Endothelial cell of umbilical vein (primary cell): ENCODE results near the gene KRTAP4-9. TPM values are rescaled to one million over a fixed set of nuclear protein-coding genes. Genes with fewer than 3 reads are reported as not detected.
"Not testable (repeated sequence)": the region's sequence is repeated elsewhere in the genome, so short reads cannot be mapped to it uniquely, and the experiment has no call there.

Experiments
- BruUV-seq: library from RNA; stranded (reverse); fragments of 400-500 nt; replicated peaks from 2 replicates; lab custom pipeline; 2021; lab: Mats Ljungman, UMichigan
- CTCF ChIA-PET: fragments of 300-600, 350-600 bp; sonication (Branson Sonifier 250); formaldehyde crosslinking; loops from one replicate; lab custom pipeline; 2021; ENCODE audit warnings: antibody characterized with exemption, inconsistent platforms; lab: Charles Lee
- POLR2A ChIA-PET: fragments of 300-600, 350-600 bp; sonication (Branson Sonifier 250); formaldehyde crosslinking; loops from one replicate; lab custom pipeline; 2021; ENCODE audit warnings: antibody characterized with exemption, inconsistent platforms; lab: Charles Lee
- DNase-seq: peaks from one replicate; pipeline ENCODE4 v3.0.0-alpha.2; 2011; ENCODE audit warnings: low read depth, low spot score
- FAIRE-seq: peaks from 2 replicates; lab custom pipeline; 2011; peaks lifted over from hg19 to GRCh38; lab: Jason Lieb, UNC
- H2AFZ ChIP-seq: 2 replicates; pipeline ENCODE4 v1.6.0; 2012; ENCODE audit warnings: low read depth, low read length, control low read depth, inconsistent platforms
- H3K27ac ChIP-seq: 2 replicates; pipeline ENCODE4 v1.5.1; 2011; ENCODE audit warnings: low read depth, mild to moderate bottlenecking, control low read depth, low read length, moderate library complexity; ENCODE audit not compliant: insufficient read depth
- H3K27me3 ChIP-seq, 2 experiments: 2 replicates each; pipeline versions ENCODE4 v1.6.0 to v1.6.1; 2011; ENCODE audit warnings: low read length in 2 of 2, mixed read lengths in 1 of 2; ENCODE audit not compliant: control insufficient read depth in 2 of 2, insufficient read depth in 2 of 2
- H3K36me3 ChIP-seq, 2 experiments: 2 replicates in 1 of 2; 3 replicates in 1 of 2; pipeline ENCODE4 v1.5.1; 2011; ENCODE audit warnings: low read length in 2 of 2, mild to moderate bottlenecking in 1 of 2, moderate library complexity in 1 of 2; ENCODE audit not compliant: control insufficient read depth in 2 of 2, insufficient read depth in 2 of 2; ENCODE audit errors: extremely low read depth in 1 of 2
- H3K4me1 ChIP-seq: 3 replicates; pipeline ENCODE4 v1.5.1; 2011; ENCODE audit warnings: mild to moderate bottlenecking, low read length; ENCODE audit not compliant: control insufficient read depth, insufficient read depth; ENCODE audit errors: extremely low read depth
- H3K4me2 ChIP-seq: 2 replicates; pipeline ENCODE4 v1.6.1; 2011; ENCODE audit warnings: low read length, control low read depth, mixed read lengths; ENCODE audit not compliant: insufficient read depth
- H3K4me3 ChIP-seq, 3 experiments: fragments of 200-600 bp in 1 of 3; sonication (generic), shearing (Covaris generic) in 1 of 3; replicated peaks in 1 of 3; 2 replicates each; pipeline ENCODE4 v1.5.1; 2011 to 2016; ENCODE audit warnings: control low read depth in 3 of 3, low read length in 3 of 3, mild to moderate bottlenecking in 2 of 3, inconsistent platforms in 1 of 3, low read depth in 1 of 3, moderate library complexity in 1 of 3; ENCODE audit not compliant: insufficient read depth in 1 of 3
- H3K79me2 ChIP-seq: 2 replicates; pipeline ENCODE4 v1.6.0; 2012; ENCODE audit warnings: low read length, inconsistent platforms; ENCODE audit not compliant: control insufficient read depth, insufficient read depth
- H3K9ac ChIP-seq: replicated peaks from 2 replicates; pipeline ENCODE3; 2011; ENCODE audit warnings: low read length, control low read depth; ENCODE audit not compliant: insufficient read depth; ENCODE audit errors: extremely low read depth
- H3K9me1 ChIP-seq: replicated peaks from 3 replicates; pipeline ENCODE4 v1.6.0; 2011; ENCODE audit warnings: mild to moderate bottlenecking, low read length; ENCODE audit not compliant: control insufficient read depth, insufficient read depth; ENCODE audit errors: extremely low read depth
- H3K9me3 ChIP-seq: replicated peaks from 2 replicates; pipeline ENCODE4 v1.5.1; 2012; ENCODE audit warnings: low read length, inconsistent platforms; ENCODE audit not compliant: control insufficient read depth, insufficient read depth
- H4K20me1 ChIP-seq: replicated peaks from 2 replicates; pipeline ENCODE3; 2011; ENCODE audit warnings: mild to moderate bottlenecking, low read length; ENCODE audit not compliant: control insufficient read depth, insufficient read depth; ENCODE audit errors: extremely low read depth
- CTCF ChIP-seq, 2 donors: IDR thresholded peaks; 1 replicate in 1 of 2; 2 replicates in 1 of 2; pipeline ENCODE4 v1.5.1; 2011; ENCODE audit warnings: low read length in 2 of 2, mild to moderate bottlenecking in 2 of 2, moderate library complexity in 2 of 2, control low read depth in 1 of 2, inconsistent platforms in 1 of 2, low read depth in 1 of 2; ENCODE audit not compliant: insufficient read depth in 1 of 2; ENCODE audit errors: extremely low read depth in 1 of 2
- EZH2 ChIP-seq: IDR thresholded peaks from 2 replicates; pipeline ENCODE4 v1.6.1; 2012; ENCODE audit warnings: borderline replicate concordance, low read depth, mild to moderate bottlenecking, moderate library complexity, low read length, inconsistent platforms; ENCODE audit not compliant: severe bottlenecking
- FOS ChIP-seq: IDR thresholded peaks from 2 replicates; pipeline ENCODE4 v1.6.1; 2011; ENCODE audit warnings: mild to moderate bottlenecking, low read length, moderate library complexity, borderline replicate concordance; ENCODE audit not compliant: insufficient read depth
- GATA2 ChIP-seq: IDR thresholded peaks from 2 replicates; pipeline ENCODE4 v1.7.0; 2011; ENCODE audit warnings: low read depth, mild to moderate bottlenecking, moderate library complexity, mixed read lengths, low read length; ENCODE audit not compliant: insufficient read length, insufficient read depth
- JUN ChIP-seq: IDR thresholded peaks from 2 replicates; pipeline ENCODE4 v1.6.1; 2011; ENCODE audit warnings: borderline replicate concordance, low read depth; ENCODE audit not compliant: insufficient read length, insufficient read depth
- MAX ChIP-seq: IDR thresholded peaks from 2 replicates; pipeline ENCODE4 v1.6.1; 2011; ENCODE audit not compliant: insufficient read depth, insufficient read length
- MYC ChIP-seq: IDR thresholded peaks from one replicate; pipeline ENCODE4 v1.6.1; 2011; ENCODE audit warnings: mild to moderate bottlenecking, low read depth, low read length
- POLR2A ChIP-seq: IDR thresholded peaks from 2 replicates; pipeline ENCODE4 v1.6.1; 2012; ENCODE audit warnings: low read depth, mild to moderate bottlenecking, control low read depth, low read length
- POLR2AphosphoS5 ChIP-seq: IDR thresholded peaks from 2 replicates; pipeline ENCODE4 v1.6.1; 2012; ENCODE audit warnings: low read depth, mild to moderate bottlenecking, control low read depth, low read length, moderate library complexity; ENCODE audit not compliant: insufficient read depth
- dilution Hi-C: fragments of 300-500 bp; cut with MboI; formaldehyde crosslinking; loops from one replicate; pipeline ENCODE4 v1.15.0; 2019; ENCODE audit warnings: low sequenced_read_pairs; ENCODE audit not compliant: extremely low pct_ligation_motif_present
- intact Hi-C: fragments of 100-400 bp; cut with micrococcal nuclease; formaldehyde crosslinking; loops from one replicate; pipeline ENCODE4 v1.10.0; 2022
- polyA plus RNA-seq, 4 experiments: library from polyadenylated mRNA; depleted of rRNA in 3 of 4; stranded (reverse) in 3 of 4; unstranded in 1 of 4; fragments of >200 nt; gene quantifications; 2 replicates each; pipeline versions ENCODE4 v1.2.1 to v1.2.3, GENCODE V29; 2011 to 2012; ENCODE audit warnings: missing spikeins in 1 of 4
- total RNA-seq: library from RNA; stranded (reverse); gene quantifications from 2 replicates; pipeline ENCODE4 v1.2.3, GENCODE V29; 2021

The KRTAP4-9 gene
- total and polyA plus RNA-seq, 2 donors (not counting 3 experiments of a cell fraction or from before 2014, with no cell fraction given): not detected

- CTCF ChIA-PET: interaction anchor here (1.1 kb wide), 1 partner anchor 49 kb away, joined by 3 read pairs; no protein-coding TSS in a partner anchor
- Histone ChIP-seq H3K4me3 (no peak overlapping the region), H3K9ac (no peak overlapping the region), H3K9me3 (no peaks in the 10 kb centered on the region), H3K4me1 (no peaks in the 10 kb centered on the region), H3K27me3 (peaks cover 6 to 12% of the 10 kb centered on the region in 2 experiments), H3K9me1 (no peaks in the 10 kb centered on the region), H3K36me3 (no peaks in the 10 kb centered on the region), H2AFZ (no peak overlapping the region), H3K79me2 (no peaks in the 10 kb centered on the region), H3K27ac (no peak overlapping the region), H3K4me2 (no peak overlapping the region), H4K20me1 (no peaks in the 10 kb centered on the region)
- POLR2A ChIA-PET: no interaction called here
- FAIRE-seq (no peak), DNase-seq (no peak)
- dilution Hi-C loops: no loop called here
- intact Hi-C loops: no loop called here
- no TSS peak for BruUV-seq
- no peak for TF ChIP-seq MYC
- TF ChIP-seq CTCF (IDR thresholded peaks at IDR 0.05; ENCODE audit: extremely low read depth in 1 of 2, insufficient read depth in 1 of 2, low read depth in 1 of 2, low read length in 2 of 2): no peak
- no peak for TF ChIP-seq POLR2AphosphoS5
- TF ChIP-seq FOS: no peak
- no peak for TF ChIP-seq POLR2A
- no peak for TF ChIP-seq JUN
- TF ChIP-seq GATA2: no peak
- no peak for TF ChIP-seq EZH2
- no peak for TF ChIP-seq MAX
Observed at GRCh38 chr17:41058741-41059140, 46.4 kb upstream of the KRTAP4-9 start.

- H3K9me1 ChIP-seq, H3K4me1 ChIP-seq, DNase-seq, H3K4me3 ChIP-seq, H3K36me3 ChIP-seq, intact Hi-C loops, H3K9me3 ChIP-seq, H3K9ac ChIP-seq, H3K4me2 ChIP-seq, H3K79me2 ChIP-seq, dilution Hi-C loops, FAIRE-seq, H4K20me1 ChIP-seq, POLR2A ChIA-PET, H2AFZ ChIP-seq, H3K27ac ChIP-seq, BruUV-seq: not testable (repeated sequence)
- CTCF ChIA-PET: interaction anchor here (1.1 kb wide), 1 partner anchor 49 kb away, joined by 3 read pairs; no protein-coding TSS in a partner anchor
- peaks cover 6 to 12% of the 10 kb centered on the region in 2 experiments for H3K27me3 ChIP-seq
Observed at GRCh38 chr17:41059276-41060051, 45.7 kb upstream of the KRTAP4-9 start.
